Upper lobe of left lung (tissue), 4 donors: ENCODE measurements around the gene NXPE3.

ENCODE experiments used
- CTCF ChIP-seq, 6 experiments: fragments of 450-650 bp in 4 of 6; fragments of 200-600 bp in 2 of 6; sonication (generic) in 2 of 6; IDR thresholded peaks; one replicate each; pipeline ENCODE4 v1.5.1; 2016 to 2019; ENCODE audit warnings: antibody characterized with exemption in 6 of 6
- EP300 ChIP-seq, 4 donors: sonication (generic); formaldehyde crosslinking; IDR thresholded peaks; one replicate each; pipeline ENCODE4 v1.5.1; 2017; ENCODE audit warnings: antibody characterized with exemption in 4 of 4, control low read depth in 2 of 4
- POLR2A ChIP-seq, 4 donors: fragments of 450-650 bp; IDR thresholded peaks; one replicate each; pipeline ENCODE4 v1.5.1; 2016 to 2017; ENCODE audit warnings: antibody characterized with exemption in 4 of 4, mild to moderate bottlenecking in 2 of 4

GRCh38 chr3:101811875-101812274, 32.9 kb downstream of the NXPE3 start:
- TF ChIP-seq CTCF (IDR thresholded peaks at IDR 0.05) (no peak), POLR2A (IDR thresholded peaks at IDR 0.05) (no peak), EP300 (IDR thresholded peaks at IDR 0.05) (no peak)
